Measurements from ENCODE around the gene HTR4.
"Not testable (repeated sequence)": the region's sequence is repeated elsewhere in the genome, so short reads cannot be mapped to it uniquely, and the experiment has no call there.

The HTR4 gene

GRCh38 chr5:148599187-148599586 lies 55.1 kb downstream of the HTR4 start:
- DNase-seq, result no peak

GRCh38 chr5:148595697-148596096 lies 58.6 kb downstream of the HTR4 start:
- DNase-seq, result no peak

- DNase-seq, result no peak
Measured at GRCh38 chr5:148586796-148587195, 67.5 kb downstream of the HTR4 start.

- DNase-seq, result no peak
Measured at GRCh38 chr5:148585988-148586387, 68.3 kb downstream of the HTR4 start.

GRCh38 chr5:148584103-148584502 lies 70.2 kb downstream of the HTR4 start:
- DNase-seq, result no peak

- DNase-seq, result no peak
Measured at GRCh38 chr5:148583421-148583965, 70.8 kb downstream of the HTR4 start.

GRCh38 chr5:148574167-148574566 lies 80.2 kb downstream of the HTR4 start:
- no peak for DNase-seq

GRCh38 chr5:148573374-148573773 lies 81.0 kb downstream of the HTR4 start:
- DNase-seq, result no peak

GRCh38 chr5:148569948-148570347 lies 84.4 kb downstream of the HTR4 start:
- DNase-seq, result no peak

GRCh38 chr5:148565148-148565547 lies 89.2 kb downstream of the HTR4 start:
- DNase-seq, result no peak

GRCh38 chr5:148563021-148563420 lies 91.3 kb downstream of the HTR4 start:
- DNase-seq, result no peak

GRCh38 chr5:148561801-148562311 lies 92.5 kb downstream of the HTR4 start:
- DNase-seq, result no peak

- no peak for DNase-seq
Measured at GRCh38 chr5:148559461-148559860, 94.9 kb downstream of the HTR4 start.

- DNase-seq, result no peak
Measured at GRCh38 chr5:148558892-148559291, 95.4 kb downstream of the HTR4 start.

- no peak for DNase-seq
Measured at GRCh38 chr5:148556835-148557234, 97.5 kb downstream of the HTR4 start.

GRCh38 chr5:148554621-148555020 lies 99.7 kb downstream of the HTR4 start:
- DNase-seq, result no peak

- DNase-seq, result no peak
Measured at GRCh38 chr5:148543727-148544126, 110.6 kb downstream of the HTR4 start.

GRCh38 chr5:148542812-148543211 lies 111.5 kb downstream of the HTR4 start:
- no peak for DNase-seq

GRCh38 chr5:148541054-148541835 lies 113.1 kb downstream of the HTR4 start:
- no peak for DNase-seq

GRCh38 chr5:148540647-148541046 lies 113.7 kb downstream of the HTR4 start:
- no peak for DNase-seq

GRCh38 chr5:148539851-148540250 lies 114.5 kb downstream of the HTR4 start:
- no peak for DNase-seq

GRCh38 chr5:148535190-148535589 lies 119.1 kb downstream of the HTR4 start:
- DNase-seq, result no peak

GRCh38 chr5:148532969-148533670 lies 121.2 kb downstream of the HTR4 start:
- DNase-seq, result no peak

GRCh38 chr5:148529450-148529849 lies 124.9 kb downstream of the HTR4 start:
- not testable (repeated sequence) for DNase-seq
